HG03045 (cell line): ENCODE measurements around the gene SELENON.

ENCODE experiments used
- ATAC-seq: cut with Tn5 transposase; IDR thresholded peaks from one replicate; pipeline ENCODE4 v1.9.1; 2021; ENCODE audit warnings: mild to moderate bottlenecking, moderate library complexity; ENCODE audit not compliant: unreplicated experiment

Gene SELENON

GRCh38 chr1:25792115-25792514, 7.9 kb upstream of the SELENON start:
- no peak for ATAC-seq

DNA sequence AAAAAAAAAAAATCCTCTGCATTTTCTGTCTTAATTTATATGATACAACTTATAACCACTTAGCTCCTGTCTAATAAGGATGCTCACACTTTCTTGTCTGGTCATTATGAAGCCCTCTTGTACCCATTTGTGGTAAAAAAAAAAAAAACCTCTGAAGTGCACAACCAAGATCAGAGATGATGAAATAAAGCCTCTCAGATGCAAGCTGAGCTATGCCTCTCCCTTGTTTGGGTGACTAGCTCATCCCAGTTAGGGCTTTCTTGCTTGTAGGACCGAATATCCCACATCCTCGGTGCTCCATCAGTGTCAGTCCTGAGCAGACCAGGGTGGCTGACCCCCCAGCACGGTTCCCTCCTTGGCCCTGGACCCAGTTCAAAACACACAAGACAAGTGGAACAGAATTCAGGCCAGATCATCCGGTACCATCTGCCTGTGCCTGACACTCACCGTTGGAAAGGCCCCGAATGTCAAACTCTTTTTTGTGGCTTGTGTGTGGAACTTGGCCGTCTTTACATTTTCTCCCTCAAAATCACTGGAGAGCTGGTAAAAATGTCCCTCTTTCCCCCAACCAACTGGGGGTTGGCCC, 6.3 kb upstream of the SELENON start:
- no peak for ATAC-seq

- no peak for ATAC-seq
Observed at GRCh38 chr1:25794325-25794724, 5.7 kb upstream of the SELENON start.

GRCh38 chr1:25795211-25795610, 4.8 kb upstream of the SELENON start:
- no peak for ATAC-seq

- ATAC-seq = no peak
Observed at GRCh38 chr1:25795946-25796810, 3.8 kb upstream of the SELENON start.

DNA sequence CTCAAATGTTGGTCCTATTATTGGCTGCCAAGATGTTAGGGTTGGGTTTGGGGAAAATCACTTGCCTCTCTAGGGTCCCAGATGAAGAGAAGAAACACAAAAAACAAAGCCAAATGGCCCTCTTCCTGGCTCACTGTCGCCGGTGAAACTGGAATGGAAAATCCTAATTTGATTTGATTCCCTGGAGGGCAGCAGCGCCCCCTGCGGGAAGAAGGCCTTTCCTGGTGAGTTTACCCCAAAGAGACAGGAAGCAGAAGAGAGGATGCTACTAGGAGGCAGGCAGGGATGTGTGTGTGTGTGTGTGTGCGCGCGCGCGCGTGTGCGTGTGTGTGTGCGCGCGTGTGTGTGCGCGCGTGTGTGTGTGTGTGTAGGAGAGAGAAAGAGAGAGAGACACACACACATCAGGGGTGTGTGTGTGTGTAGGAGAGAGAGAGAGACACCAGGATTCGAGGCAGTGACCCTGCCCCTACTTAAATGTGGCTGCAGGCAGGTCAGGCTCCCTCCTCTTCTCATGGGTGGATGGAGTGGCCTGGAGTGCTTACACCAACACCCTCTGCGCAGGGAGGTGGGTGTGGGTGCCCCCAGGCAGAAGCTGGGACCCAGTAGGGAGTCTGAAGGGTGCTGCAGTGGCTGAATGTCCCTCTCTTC, 3.1 kb upstream of the SELENON start:
- ATAC-seq = no peak

DNA sequence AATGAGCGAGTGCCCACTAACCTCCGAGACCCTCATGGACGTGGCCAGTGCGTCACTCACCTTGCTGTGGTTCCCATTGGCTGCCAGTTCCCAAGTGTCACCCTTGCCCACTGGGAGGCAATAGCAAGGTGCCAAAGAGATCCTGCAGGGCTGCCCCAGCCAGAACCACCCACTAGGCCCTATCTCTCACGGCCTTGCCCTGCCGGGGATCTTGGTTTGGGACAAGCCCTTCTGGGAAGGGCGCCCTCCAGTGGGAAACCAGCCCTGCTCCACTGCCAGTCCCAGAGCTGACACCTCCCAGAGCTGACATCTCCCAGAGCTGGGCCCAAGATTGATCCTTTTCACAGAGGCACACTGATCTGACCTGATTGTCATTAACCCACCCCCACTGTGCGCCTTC, 2.1 kb upstream of the SELENON start:
- ATAC-seq = no peak

DNA sequence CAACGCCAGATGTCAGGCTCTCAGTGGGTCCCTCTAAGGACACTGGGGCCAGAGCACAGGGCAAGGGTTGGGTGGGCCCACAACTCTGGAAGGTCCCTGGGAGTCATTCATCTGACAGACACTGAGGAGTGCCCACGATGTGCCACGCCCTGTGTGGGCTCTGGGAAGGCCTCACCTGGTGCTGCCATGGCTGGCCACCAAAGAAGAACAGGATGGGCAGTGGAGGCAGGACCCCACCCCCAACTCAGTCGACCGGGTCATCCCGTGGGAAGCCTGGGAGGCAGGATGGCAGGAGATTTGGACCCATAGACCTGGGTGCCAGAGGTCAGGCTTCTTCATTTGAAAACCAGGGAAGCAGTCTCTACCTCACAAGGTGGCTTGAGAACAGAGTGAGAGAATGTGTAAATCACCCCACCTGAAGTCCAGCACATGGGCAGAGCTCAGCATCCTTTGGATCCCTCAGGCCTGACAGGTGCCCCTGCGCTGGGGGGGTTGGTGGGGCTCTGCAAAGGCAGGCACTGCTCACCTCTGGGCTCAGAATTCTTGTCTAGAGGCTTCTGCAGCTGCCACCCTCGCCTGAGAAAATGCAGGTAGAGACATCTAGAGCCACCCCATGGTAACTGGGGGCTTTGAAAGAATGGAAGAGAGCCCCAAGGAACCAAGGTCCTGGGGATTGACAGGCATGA, 1.2 kb upstream of the SELENON start:
- ATAC-seq = no peak

DNA sequence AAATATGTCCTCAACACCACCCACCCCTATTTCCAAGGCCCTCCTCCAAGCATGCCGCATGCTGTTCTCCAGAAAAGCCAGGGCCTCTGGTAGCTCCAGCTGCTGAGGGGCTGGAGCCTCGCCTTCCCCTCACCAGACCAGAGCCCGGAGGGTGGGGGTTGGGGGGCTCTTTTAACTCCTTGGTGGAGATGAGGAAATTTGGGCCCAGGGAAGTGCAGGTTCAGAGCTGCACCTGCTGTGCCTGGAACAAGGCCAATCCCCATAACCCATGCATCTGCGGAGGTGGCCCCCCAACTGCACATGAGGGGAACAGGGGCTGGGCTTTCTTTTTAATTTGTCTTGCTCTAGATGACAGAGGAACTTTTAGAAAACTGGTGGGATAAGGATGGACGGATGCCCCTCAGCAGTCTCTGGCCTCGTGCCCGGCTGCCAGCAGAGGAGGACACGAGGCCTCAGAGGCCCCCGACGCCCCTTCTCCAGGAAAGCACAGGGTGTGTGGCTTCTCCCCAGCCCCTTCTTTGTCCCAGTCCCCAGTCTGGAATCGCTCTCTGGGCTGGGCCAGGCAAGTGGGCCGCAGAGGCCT, 550 bp upstream of the SELENON start:
- ATAC-seq = no peak

GRCh38 chr1:25800703-25801377, 847 bp downstream of the SELENON start:
- no peak for ATAC-seq

DNA sequence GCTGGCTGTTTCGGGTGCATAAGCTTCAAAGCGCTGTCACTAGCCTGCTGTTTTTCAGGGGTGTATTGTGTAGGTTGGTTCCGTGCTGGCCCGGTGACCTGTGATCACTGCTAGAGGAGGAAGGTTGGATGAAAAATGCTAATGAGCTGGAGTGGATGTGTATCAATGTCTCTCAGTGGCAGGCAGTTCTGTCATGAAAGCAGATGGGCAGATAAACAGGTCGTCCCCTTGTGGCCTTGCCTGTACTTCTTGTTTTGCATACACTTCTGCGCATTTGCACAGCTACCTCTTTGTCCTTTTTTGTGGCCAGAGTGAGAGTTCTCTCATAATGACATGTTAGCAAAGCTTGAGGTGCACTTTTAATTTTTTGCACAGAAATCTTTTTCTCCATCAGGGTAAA, 2.9 kb downstream of the SELENON start:
- ATAC-seq = no peak

- ATAC-seq = no peak
Observed at GRCh38 chr1:25803368-25803767, 3.4 kb downstream of the SELENON start.

DNA sequence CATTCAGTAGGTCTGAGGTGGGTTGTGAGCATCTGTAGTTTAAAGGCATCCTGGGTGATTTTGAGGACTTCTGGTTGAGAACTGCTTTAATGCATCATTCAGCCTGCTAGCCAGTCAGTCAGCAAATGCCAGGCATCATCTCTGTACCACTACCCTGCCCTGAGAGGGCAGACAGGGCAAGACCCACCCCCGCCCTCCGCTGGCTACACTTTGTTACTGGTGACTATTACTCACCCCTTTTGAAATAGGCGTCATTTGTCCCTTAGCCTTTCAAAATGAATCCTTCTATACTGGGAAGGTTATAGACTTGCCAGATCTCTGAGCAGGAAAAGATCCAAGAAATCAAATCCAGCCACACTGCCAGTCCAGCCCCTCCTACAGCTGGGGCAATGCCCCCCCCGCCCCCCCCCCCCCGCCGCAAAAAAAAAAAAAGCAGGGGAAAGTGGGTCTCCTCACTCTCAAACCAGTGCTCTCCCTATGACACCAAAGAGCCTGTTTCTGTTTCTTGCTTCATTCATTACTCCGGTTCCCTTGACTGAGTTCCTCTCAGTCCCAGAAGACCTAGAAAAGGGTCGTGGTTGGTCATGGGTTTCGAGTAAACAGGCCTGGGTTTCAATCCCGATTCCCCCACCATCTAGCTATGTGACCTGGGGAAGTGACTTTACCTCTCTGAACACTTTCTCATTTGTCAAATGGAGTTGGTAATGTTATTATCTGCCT, 4.4 kb downstream of the SELENON start:
- no peak for ATAC-seq

GRCh38 chr1:25804964-25805862, 5.2 kb downstream of the SELENON start:
- ATAC-seq = no peak

- ATAC-seq = no peak
Observed at GRCh38 chr1:25805863-25806225, 5.9 kb downstream of the SELENON start.

GRCh38 chr1:25806418-25806817, 6.4 kb downstream of the SELENON start:
- no peak for ATAC-seq

- no peak for ATAC-seq
Observed at GRCh38 chr1:25807480-25808390, 7.7 kb downstream of the SELENON start.
